ENCODE results near the gene PSMD9. TPM values are rescaled to one million over a fixed set of nuclear protein-coding genes. Genes with fewer than 3 reads are reported as not detected.
"Not testable (repeated sequence)": the region's sequence is repeated elsewhere in the genome, so short reads cannot be mapped to it uniquely, and the experiment has no call there.

The PSMD9 gene
- total and polyA plus RNA-seq, 2 experiments from 2014 or later: 32.7 to 36.3 TPM

GRCh38 chr12:121860257-121860656, 28.3 kb upstream of the PSMD9 start:
- Mint-ChIP-seq H3K27me3 (ENCODE audit: insufficient read depth, low read depth, poor library complexity) (peaks cover 4% of the 10 kb centered on the region), H3K36me3 (ENCODE audit: low read depth) (no peaks in the 10 kb centered on the region), H3K9me3 (no peaks in the 10 kb centered on the region), H3K4me3 (no peak overlapping the region), H3K4me1 (peaks cover 17% of the 10 kb centered on the region), H3K27ac (no peak overlapping the region)
- Histone ChIP-seq H4K20me1 (replicated peaks; ENCODE audit: insufficient read depth) (no peaks in the 10 kb centered on the region), H3K27me3 (ENCODE audit: insufficient read depth) (no peaks in the 10 kb centered on the region), H3K4me3 (no peak overlapping the region), H2AFZ (no peak overlapping the region), H3K9me2 (ENCODE audit: insufficient read depth) (no peaks in the 10 kb centered on the region), H3K4me1 (ENCODE audit: insufficient read depth) (peaks cover 4% of the 10 kb centered on the region; the same call in 1 of the 2 replicates), H3K4me2 (no peak overlapping the region), H3K79me2 (replicated peaks; ENCODE audit: insufficient read depth) (no peaks in the 10 kb centered on the region), H3F3A (replicated peaks; ENCODE audit: low read depth) (peaks cover 4% of the 10 kb centered on the region; the same call in 1 of the 2 replicates), H3K36me3 (ENCODE audit: insufficient read depth) (no peaks in the 10 kb centered on the region), H3K27ac (ENCODE audit: low read depth) (no peak overlapping the region)
- DNase-seq (ENCODE audit: low spot score): no peak
- TF ChIP-seq ZNF114 (CRISPR knock-in tag; IDR thresholded peaks at IDR 0.05) (no peak), STAT1 (IDR thresholded peaks at IDR 0.05; ENCODE audit: unreplicated experiment) (no peak), NANOG (IDR thresholded peaks at IDR 0.05; ENCODE audit: borderline replicate concordance) (no peak), CREB1 (CRISPR knock-in tag; IDR thresholded peaks at IDR 0.05; ENCODE audit: low read depth) (no peak), JUNB (IDR thresholded peaks at IDR 0.05; ENCODE audit: unreplicated experiment) (no peak)
- no peak for ATAC-seq

- H3K36me3 Mint-ChIP-seq (ENCODE audit: low read depth); H3K27ac Mint-ChIP-seq; H3K9me3 Mint-ChIP-seq; ATAC-seq; H3K27ac ChIP-seq (ENCODE audit: low read depth); H3K9me2 ChIP-seq (ENCODE audit: insufficient read depth); H4K20me1 ChIP-seq (replicated peaks; ENCODE audit: insufficient read depth); DNase-seq (ENCODE audit: low spot score); H2AFZ ChIP-seq; H3K4me2 ChIP-seq; H3K36me3 ChIP-seq (ENCODE audit: insufficient read depth); H3K4me3 Mint-ChIP-seq; H3F3A ChIP-seq (replicated peaks; ENCODE audit: low read depth); H3K4me1 ChIP-seq (ENCODE audit: insufficient read depth); H3K27me3 ChIP-seq (ENCODE audit: insufficient read depth); H3K79me2 ChIP-seq (replicated peaks; ENCODE audit: insufficient read depth); H3K4me3 ChIP-seq; H3K27me3 Mint-ChIP-seq (ENCODE audit: insufficient read depth, low read depth, poor library complexity): not testable (repeated sequence)
- H3K4me1 Mint-ChIP-seq: peaks cover 17% of the 10 kb centered on the region
Measured at GRCh38 chr12:121860699-121861098, 27.9 kb upstream of the PSMD9 start.

DNA sequence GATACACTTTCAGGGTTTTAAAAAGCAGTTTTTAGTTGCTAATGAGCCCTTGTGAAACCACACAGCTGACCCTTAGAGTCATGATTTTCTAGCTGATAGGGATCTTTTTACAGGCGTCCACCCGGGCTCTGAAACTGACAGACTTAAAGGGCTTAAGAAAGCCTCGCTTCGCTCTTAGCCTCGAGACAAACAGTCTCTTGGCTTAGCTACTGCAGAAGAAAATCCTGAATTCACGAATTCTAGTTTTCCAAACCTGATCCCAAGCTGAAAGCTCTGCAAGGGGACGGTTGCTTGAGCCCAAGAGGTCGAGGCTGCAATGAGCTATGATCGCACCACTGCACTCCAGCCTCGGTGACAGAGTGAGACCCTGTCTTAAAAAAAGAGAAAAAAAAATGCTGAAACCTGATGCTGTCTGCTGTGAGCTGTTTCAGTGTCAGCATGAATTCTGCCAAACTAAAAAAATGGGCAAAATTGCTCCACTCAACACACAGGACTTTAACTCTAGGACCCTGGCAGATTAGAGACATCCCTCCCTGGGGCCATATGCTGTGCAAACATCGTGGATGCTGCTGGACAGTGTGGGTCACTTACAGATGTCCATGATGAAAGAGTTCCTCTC, 26.8 kb upstream of the PSMD9 start:
- no peaks in the 10 kb centered on the region for H3K79me2 ChIP-seq (replicated peaks; ENCODE audit: insufficient read depth)
- ATAC-seq (no peak), DNase-seq (ENCODE audit: low spot score) (peak; percentile 2)
- Mint-ChIP-seq H3K27me3 (ENCODE audit: insufficient read depth, low read depth, poor library complexity) (peaks cover 3% of the 10 kb centered on the region), H3K4me1 (peaks cover 16% of the 10 kb centered on the region), H3K4me3 (no peak overlapping the region), H3K36me3 (ENCODE audit: low read depth) (no peaks in the 10 kb centered on the region), H3K27ac (no peak overlapping the region), H3K9me3 (no peaks in the 10 kb centered on the region)
- no peaks in the 10 kb centered on the region for H3K27me3 ChIP-seq (ENCODE audit: insufficient read depth)
- no peak overlapping the region for H3K4me2 ChIP-seq
- H3F3A ChIP-seq (replicated peaks; ENCODE audit: low read depth): peaks cover 4% of the 10 kb centered on the region; the same call in 1 of the 2 replicates
- no peaks in the 10 kb centered on the region for H3K36me3 ChIP-seq (ENCODE audit: insufficient read depth)
- H3K4me3 ChIP-seq: no peak overlapping the region
- H4K20me1 ChIP-seq (replicated peaks; ENCODE audit: insufficient read depth): no peaks in the 10 kb centered on the region
- H2AFZ ChIP-seq: peak overlapping the region; percentile 89
- H3K4me1 ChIP-seq (ENCODE audit: insufficient read depth): peaks cover 4% of the 10 kb centered on the region; the same call in 1 of the 2 replicates
- H3K27ac ChIP-seq (ENCODE audit: low read depth): 0 out of 2 replicates have a peak overlapping the region, but pooled peaks have one; percentile 2
- no peaks in the 10 kb centered on the region for H3K9me2 ChIP-seq (ENCODE audit: insufficient read depth)
- TF ChIP-seq EZH2phosphoT487 (IDR thresholded peaks at IDR 0.05; ENCODE audit: unreplicated experiment): no peak
- no peak for TF ChIP-seq EZH2 (IDR thresholded peaks at IDR 0.05; ENCODE audit: low read depth, unreplicated experiment)
- no peak for TF ChIP-seq CTCF (conservative IDR thresholded peaks at IDR 0.05; ENCODE audit: low read depth in 2 of 2)
- TF ChIP-seq ZNF114 (CRISPR knock-in tag; IDR thresholded peaks at IDR 0.05): no peak
- TF ChIP-seq, protein P1, sequence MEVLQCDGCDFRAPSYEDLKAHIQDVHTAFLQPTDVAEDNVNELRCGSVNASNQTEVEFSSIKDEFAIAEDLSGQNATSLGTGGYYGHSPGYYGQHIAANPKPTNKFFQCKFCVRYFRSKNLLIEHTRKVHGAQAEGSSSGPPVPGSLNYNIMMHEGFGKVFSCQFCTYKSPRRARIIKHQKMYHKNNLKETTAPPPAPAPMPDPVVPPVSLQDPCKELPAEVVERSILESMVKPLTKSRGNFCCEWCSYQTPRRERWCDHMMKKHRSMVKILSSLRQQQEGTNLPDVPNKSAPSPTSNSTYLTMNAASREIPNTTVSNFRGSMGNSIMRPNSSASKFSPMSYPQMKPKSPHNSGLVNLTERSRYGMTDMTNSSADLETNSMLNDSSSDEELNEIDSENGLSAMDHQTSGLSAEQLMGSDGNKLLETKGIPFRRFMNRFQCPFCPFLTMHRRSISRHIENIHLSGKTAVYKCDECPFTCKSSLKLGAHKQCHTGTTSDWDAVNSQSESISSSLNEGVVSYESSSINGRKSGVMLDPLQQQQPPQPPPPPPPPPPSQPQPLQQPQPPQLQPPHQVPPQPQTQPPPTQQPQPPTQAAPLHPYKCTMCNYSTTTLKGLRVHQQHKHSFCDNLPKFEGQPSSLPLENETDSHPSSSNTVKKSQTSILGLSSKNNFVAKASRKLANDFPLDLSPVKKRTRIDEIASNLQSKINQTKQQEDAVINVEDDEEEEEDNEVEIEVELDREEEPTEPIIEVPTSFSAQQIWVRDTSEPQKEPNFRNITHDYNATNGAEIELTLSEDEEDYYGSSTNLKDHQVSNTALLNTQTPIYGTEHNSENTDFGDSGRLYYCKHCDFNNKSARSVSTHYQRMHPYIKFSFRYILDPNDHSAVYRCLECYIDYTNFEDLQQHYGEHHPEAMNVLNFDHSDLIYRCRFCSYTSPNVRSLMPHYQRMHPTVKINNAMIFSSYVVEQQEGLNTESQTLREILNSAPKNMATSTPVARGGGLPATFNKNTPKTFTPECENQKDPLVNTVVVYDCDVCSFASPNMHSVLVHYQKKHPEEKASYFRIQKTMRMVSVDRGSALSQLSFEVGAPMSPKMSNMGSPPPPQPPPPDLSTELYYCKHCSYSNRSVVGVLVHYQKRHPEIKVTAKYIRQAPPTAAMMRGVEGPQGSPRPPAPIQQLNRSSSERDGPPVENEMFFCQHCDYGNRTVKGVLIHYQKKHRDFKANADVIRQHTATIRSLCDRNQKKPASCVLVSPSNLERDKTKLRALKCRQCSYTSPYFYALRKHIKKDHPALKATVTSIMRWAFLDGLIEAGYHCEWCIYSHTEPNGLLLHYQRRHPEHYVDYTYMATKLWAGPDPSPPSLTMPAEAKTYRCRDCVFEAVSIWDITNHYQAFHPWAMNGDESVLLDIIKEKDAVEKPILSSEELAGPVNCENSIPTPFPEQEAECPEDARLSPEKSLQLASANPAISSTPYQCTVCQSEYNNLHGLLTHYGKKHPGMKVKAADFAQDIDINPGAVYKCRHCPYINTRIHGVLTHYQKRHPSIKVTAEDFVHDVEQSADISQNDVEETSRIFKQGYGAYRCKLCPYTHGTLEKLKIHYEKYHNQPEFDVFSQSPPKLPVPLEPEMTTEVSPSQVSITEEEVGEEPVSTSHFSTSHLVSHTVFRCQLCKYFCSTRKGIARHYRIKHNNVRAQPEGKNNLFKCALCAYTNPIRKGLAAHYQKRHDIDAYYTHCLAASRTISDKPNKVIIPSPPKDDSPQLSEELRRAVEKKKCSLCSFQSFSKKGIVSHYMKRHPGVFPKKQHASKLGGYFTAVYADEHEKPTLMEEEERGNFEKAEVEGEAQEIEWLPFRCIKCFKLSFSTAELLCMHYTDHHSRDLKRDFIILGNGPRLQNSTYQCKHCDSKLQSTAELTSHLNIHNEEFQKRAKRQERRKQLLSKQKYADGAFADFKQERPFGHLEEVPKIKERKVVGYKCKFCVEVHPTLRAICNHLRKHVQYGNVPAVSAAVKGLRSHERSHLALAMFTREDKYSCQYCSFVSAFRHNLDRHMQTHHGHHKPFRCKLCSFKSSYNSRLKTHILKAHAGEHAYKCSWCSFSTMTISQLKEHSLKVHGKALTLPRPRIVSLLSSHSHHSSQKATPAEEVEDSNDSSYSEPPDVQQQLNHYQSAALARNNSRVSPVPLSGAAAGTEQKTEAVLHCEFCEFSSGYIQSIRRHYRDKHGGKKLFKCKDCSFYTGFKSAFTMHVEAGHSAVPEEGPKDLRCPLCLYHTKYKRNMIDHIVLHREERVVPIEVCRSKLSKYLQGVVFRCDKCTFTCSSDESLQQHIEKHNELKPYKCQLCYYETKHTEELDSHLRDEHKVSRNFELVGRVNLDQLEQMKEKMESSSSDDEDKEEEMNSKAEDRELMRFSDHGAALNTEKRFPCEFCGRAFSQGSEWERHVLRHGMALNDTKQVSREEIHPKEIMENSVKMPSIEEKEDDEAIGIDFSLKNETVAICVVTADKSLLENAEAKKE (CRISPR knock-in tag; IDR thresholded peaks at IDR 0.05): no peak

Data from GM23338 (cell line).